SJCRH30 (cell line): ENCODE measurements around the gene ATP8A1. TPM values are rescaled to one million over a fixed set of nuclear protein-coding genes. Genes with fewer than 3 reads are reported as not detected.

Source experiments
- DNase-seq, 2 experiments: peaks; one replicate each; pipeline ENCODE4 v3.0.0-alpha.2; 2015 to 2020
- H3K27ac ChIP-seq: fragments of 250-450 bp; sonication (Bioruptor Pico); 2 replicates; pipeline ENCODE4 v1.5.1; 2020; ENCODE audit warnings: mild to moderate bottlenecking, moderate library complexity
- H3K27me3 ChIP-seq: fragments of 250-450 bp; sonication (Bioruptor Pico); 2 replicates; pipeline ENCODE4 v1.5.1; 2020; ENCODE audit warnings: mild to moderate bottlenecking, moderate library complexity
- H3K36me3 ChIP-seq: fragments of 250-450 bp; sonication (Bioruptor Pico); 2 replicates; pipeline ENCODE4 v1.5.1; 2020; ENCODE audit warnings: mild to moderate bottlenecking, moderate library complexity
- H3K4me1 ChIP-seq: fragments of 250-450 bp; sonication (Bioruptor Pico); 2 replicates; pipeline ENCODE4 v1.5.1; 2020; ENCODE audit warnings: mild to moderate bottlenecking, moderate library complexity
- H3K4me3 ChIP-seq: fragments of 250-450 bp; sonication (Bioruptor Pico); 2 replicates; pipeline ENCODE4 v1.5.1; 2020; ENCODE audit warnings: mild to moderate bottlenecking, moderate library complexity
- H3K9me3 ChIP-seq: fragments of 250-450 bp; sonication (Bioruptor Pico); replicated peaks from 2 replicates; pipeline ENCODE4 v1.5.1; 2020; ENCODE audit warnings: mild to moderate bottlenecking, moderate library complexity
- total RNA-seq: library from RNA; depleted of rRNA; stranded (reverse); fragments of >200 nt; shearing (Covaris generic); gene quantifications from 2 replicates; pipeline ENCODE4 v1.2.3, GENCODE V29; 2014

Gene ATP8A1
- total RNA-seq, 1 experiment from 2014 or later = 0.20 TPM

GRCh38 chr4:42579903-42580302 lies 77.0 kb downstream of the ATP8A1 start:
- no peak overlapping the region for H3K4me3 ChIP-seq
- H3K27me3 ChIP-seq = no peaks in the 10 kb centered on the region
- no peaks in the 10 kb centered on the region for H3K9me3 ChIP-seq
- no peaks in the 10 kb centered on the region for H3K36me3 ChIP-seq
- H3K27ac ChIP-seq = no peak overlapping the region
- DNase-seq = no peak
- H3K4me1 ChIP-seq = no peaks in the 10 kb centered on the region

DNA sequence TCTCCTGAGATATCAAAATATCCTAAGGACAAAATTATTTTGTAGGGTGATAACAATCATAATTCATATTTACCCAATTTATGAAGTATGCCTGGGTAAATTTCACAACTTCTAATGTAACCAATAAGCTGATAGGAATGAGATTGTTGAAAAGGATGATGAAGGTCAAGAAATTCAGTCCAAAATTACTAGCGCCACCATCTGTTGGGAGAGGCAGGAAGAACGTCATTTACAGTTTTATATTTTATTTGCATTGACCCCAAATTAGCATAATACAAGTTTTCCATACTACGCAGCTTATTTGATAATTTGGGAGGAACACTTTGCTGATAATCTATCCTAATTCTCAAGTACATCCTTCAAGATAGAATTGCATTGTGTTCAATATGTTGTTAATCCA lies 78.7 kb downstream of the ATP8A1 start:
- H3K27ac ChIP-seq = no peak overlapping the region
- H3K36me3 ChIP-seq = no peaks in the 10 kb centered on the region
- H3K4me3 ChIP-seq = no peak overlapping the region
- DNase-seq = no peak
- no peaks in the 10 kb centered on the region for H3K4me1 ChIP-seq
- no peaks in the 10 kb centered on the region for H3K9me3 ChIP-seq
- no peaks in the 10 kb centered on the region; the same call in 1 of the 2 replicates for H3K27me3 ChIP-seq

GRCh38 chr4:42574870-42575430 lies 82.0 kb downstream of the ATP8A1 start:
- Histone ChIP-seq H3K4me3 (no peak overlapping the region), H3K4me1 (no peaks in the 10 kb centered on the region), H3K27ac (no peak overlapping the region), H3K36me3 (no peaks in the 10 kb centered on the region), H3K27me3 (no peaks in the 10 kb centered on the region; the same call in 1 of the 2 replicates), H3K9me3 (no peaks in the 10 kb centered on the region)
- DNase-seq = no peak

DNA sequence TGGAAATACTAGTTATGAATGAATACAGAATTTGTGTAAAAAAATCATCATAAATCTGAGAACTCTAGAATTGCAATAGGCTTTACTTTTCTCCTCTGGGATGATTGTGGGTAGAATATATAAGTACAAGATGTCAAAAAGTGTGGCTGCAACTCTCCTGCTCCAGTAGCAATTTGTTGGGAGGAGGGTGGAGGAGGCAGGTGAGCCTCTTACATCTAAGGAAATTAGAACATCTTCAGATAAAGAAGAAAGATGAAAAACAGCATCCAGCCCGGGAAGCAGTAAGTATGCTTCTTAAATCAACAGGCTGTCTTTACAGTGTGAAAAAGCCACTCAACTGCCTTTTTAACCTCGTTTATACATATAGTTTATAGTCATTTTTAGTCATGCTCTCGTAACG lies 83.7 kb downstream of the ATP8A1 start:
- H3K27ac ChIP-seq = no peak overlapping the region
- no peaks in the 10 kb centered on the region for H3K4me1 ChIP-seq
- H3K9me3 ChIP-seq = no peaks in the 10 kb centered on the region
- H3K36me3 ChIP-seq = no peaks in the 10 kb centered on the region
- no peak for DNase-seq
- H3K27me3 ChIP-seq = no peaks in the 10 kb centered on the region; the same call in 1 of the 2 replicates
- H3K4me3 ChIP-seq = no peak overlapping the region

DNA sequence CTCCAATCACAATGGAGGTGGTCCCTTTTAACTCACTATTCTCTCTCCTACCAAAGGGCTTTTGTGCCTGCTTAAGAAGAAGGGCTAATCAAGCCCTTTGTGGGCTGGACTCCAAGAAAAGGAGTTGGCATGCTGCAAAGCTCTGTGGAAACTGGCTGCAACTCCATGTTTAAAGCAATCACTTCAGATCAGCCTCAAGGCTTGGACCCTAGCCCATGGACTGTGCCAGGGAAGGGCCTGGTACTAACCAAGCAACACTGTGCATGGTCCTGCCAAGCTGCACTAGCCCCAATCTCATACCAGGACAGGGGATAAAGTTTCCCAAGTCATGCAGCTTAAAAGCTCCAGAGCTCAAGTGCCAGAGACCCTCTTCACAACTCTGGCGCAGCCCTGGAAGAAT lies 86.7 kb downstream of the ATP8A1 start:
- no peaks in the 10 kb centered on the region for H3K9me3 ChIP-seq
- no peaks in the 10 kb centered on the region for H3K36me3 ChIP-seq
- no peaks in the 10 kb centered on the region; the same call in 1 of the 2 replicates for H3K27me3 ChIP-seq
- H3K27ac ChIP-seq = no peak overlapping the region
- H3K4me3 ChIP-seq = no peak overlapping the region
- H3K4me1 ChIP-seq = no peaks in the 10 kb centered on the region
- no peak for DNase-seq

DNA sequence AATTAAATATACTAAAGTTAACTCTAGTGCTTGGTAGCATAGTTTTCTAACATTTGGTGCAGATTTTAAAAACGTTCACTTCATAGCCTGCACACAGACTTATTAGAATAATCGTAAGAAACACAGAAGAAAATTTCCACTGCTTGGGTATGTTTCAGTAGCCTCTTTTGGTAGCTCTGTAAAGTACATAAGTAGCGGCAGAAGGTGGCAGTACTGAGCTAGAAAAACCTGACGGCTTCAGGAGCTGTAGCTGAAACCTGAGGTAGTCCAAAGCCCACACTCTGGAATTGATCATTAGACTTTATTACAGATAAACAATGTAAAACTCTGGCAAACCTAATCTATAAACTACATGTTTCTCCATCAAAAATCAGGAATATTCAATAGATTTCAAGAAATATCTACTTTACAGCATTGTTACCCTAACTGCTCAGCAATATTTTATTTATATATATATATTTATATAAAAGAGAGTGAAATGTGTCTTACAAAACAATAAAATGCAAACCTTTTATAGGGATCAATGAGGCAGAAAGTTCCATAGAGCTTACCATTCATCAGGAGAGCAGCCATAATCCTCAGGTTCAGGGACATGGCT lies 88.2 kb downstream of the ATP8A1 start:
- H3K9me3 ChIP-seq = no peaks in the 10 kb centered on the region
- no peaks in the 10 kb centered on the region for H3K36me3 ChIP-seq
- no peaks in the 10 kb centered on the region for H3K4me1 ChIP-seq
- H3K27ac ChIP-seq = no peak overlapping the region
- peak; percentile 54 to 78 for DNase-seq
- H3K27me3 ChIP-seq = no peaks in the 10 kb centered on the region; the same call in 1 of the 2 replicates
- H3K4me3 ChIP-seq = no peak overlapping the region

- Histone ChIP-seq H3K4me3 (no peak overlapping the region), H3K9me3 (no peaks in the 10 kb centered on the region), H3K27me3 (no peaks in the 10 kb centered on the region), H3K36me3 (no peaks in the 10 kb centered on the region), H3K4me1 (no peaks in the 10 kb centered on the region), H3K27ac (no peak overlapping the region)
- no peak for DNase-seq
Measured at GRCh38 chr4:42566835-42567234, 90.1 kb downstream of the ATP8A1 start.

DNA sequence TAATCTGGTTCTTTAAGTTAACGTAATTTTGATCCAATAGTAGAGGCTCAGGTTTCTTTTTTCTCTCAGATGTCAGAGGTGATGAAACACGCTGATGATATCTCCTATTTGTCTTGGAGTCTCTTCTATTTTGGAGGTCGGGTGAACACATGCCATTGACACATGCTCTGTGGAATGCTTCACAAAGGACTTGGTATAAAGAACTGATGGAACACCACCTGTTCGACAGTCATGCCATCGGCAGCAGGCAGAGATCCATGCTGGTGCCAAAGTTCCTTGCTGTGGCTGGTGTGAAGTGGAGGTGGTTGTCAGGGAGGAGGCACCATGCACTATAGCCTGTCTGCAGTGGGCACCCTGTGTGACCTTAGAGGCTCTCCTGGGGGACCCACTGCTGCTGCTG lies 94.9 kb downstream of the ATP8A1 start:
- H3K9me3 ChIP-seq = no peaks in the 10 kb centered on the region
- H3K4me1 ChIP-seq = no peaks in the 10 kb centered on the region
- no peaks in the 10 kb centered on the region for H3K36me3 ChIP-seq
- no peak for DNase-seq
- no peaks in the 10 kb centered on the region for H3K27me3 ChIP-seq
- H3K4me3 ChIP-seq = no peak overlapping the region
- no peak overlapping the region for H3K27ac ChIP-seq

DNA sequence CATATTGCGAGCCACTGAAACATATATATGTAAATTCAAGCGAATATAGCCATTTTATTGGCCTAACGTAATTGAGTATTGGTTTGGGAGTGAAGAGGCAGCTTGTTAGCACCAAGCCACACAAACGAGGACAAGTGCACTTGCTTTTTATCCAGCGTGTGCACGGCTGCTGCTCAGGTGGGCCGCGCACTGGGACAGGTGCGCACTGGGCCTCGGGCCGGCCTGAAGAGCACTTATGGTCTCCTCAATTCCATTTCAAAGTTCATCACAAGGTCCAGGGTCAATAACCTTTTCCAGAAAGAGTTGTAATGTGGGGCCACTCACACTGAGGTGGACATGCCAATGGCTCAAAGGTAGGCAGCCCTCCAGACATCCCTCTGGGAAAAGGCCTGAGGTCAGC lies 95.9 kb downstream of the ATP8A1 start:
- H3K27me3 ChIP-seq = no peaks in the 10 kb centered on the region
- no peak overlapping the region for H3K27ac ChIP-seq
- no peak for DNase-seq
- H3K36me3 ChIP-seq = no peaks in the 10 kb centered on the region
- no peaks in the 10 kb centered on the region for H3K9me3 ChIP-seq
- no peak overlapping the region for H3K4me3 ChIP-seq
- no peaks in the 10 kb centered on the region for H3K4me1 ChIP-seq

- no peak overlapping the region for H3K4me3 ChIP-seq
- H3K27ac ChIP-seq = no peak overlapping the region
- H3K36me3 ChIP-seq = no peaks in the 10 kb centered on the region
- H3K9me3 ChIP-seq = no peaks in the 10 kb centered on the region
- no peaks in the 10 kb centered on the region for H3K27me3 ChIP-seq
- no peak for DNase-seq
- H3K4me1 ChIP-seq = no peaks in the 10 kb centered on the region
Measured at GRCh38 chr4:42560467-42560861, 96.4 kb downstream of the ATP8A1 start.

- H3K4me3 ChIP-seq = no peak overlapping the region
- H3K4me1 ChIP-seq = no peaks in the 10 kb centered on the region
- DNase-seq = no peak
- no peak overlapping the region for H3K27ac ChIP-seq
- no peaks in the 10 kb centered on the region for H3K9me3 ChIP-seq
- H3K36me3 ChIP-seq = no peaks in the 10 kb centered on the region
- H3K27me3 ChIP-seq = no peaks in the 10 kb centered on the region
Measured at GRCh38 chr4:42558156-42558555, 98.7 kb downstream of the ATP8A1 start.

DNA sequence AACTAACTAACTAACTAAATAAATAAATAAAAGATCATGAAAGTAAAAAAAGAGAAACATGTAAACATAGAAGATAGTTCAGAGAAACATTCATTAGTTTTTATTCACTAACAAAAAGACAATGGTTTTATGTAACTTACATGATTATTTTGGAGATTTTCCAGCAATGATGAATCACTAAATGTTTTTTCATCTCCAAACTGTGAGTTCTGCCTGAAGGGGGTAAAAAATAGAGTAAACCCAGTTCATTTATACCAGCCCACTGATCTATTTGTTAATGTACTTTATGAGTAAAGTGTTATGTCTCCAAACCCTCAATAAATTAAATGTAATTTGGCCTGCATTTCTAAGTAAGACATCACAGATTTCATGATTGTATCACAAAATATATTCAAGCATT lies 101.1 kb downstream of the ATP8A1 start:
- no peak overlapping the region for H3K4me3 ChIP-seq
- no peak for DNase-seq
- no peaks in the 10 kb centered on the region for H3K9me3 ChIP-seq
- no peak overlapping the region for H3K27ac ChIP-seq
- H3K36me3 ChIP-seq = no peaks in the 10 kb centered on the region
- peaks cover 14% of the 10 kb centered on the region for H3K27me3 ChIP-seq
- H3K4me1 ChIP-seq = no peaks in the 10 kb centered on the region

DNA sequence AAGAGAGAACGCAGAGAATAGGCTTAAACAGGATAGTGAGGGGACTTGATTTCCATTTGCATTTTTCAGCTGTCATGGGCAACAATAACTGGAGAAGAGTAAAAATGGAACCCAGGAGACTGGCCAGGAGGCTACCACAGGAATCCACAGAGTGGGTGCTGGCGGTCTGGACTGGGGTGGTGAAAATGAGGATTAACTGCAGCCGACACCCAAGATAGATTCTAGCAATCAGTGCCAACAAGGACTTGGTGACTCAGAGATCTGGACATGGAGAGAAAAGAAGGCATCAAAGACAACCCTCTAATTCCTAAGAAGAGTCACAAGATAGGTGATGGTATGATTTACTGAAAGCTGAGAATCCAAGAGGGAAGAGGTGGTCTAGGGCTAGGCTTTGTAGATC lies 102.8 kb downstream of the ATP8A1 start:
- DNase-seq = no peak

GRCh38 chr4:42549896-42550295 lies 107.0 kb downstream of the ATP8A1 start:
- H3K4me3 ChIP-seq = no peak overlapping the region
- no peaks in the 10 kb centered on the region for H3K36me3 ChIP-seq
- no peaks in the 10 kb centered on the region for H3K4me1 ChIP-seq
- H3K27me3 ChIP-seq = peaks cover 23% of the 10 kb centered on the region
- no peak overlapping the region for H3K27ac ChIP-seq
- no peak for DNase-seq
- H3K9me3 ChIP-seq = no peaks in the 10 kb centered on the region

More for the DNA sequence above, 102.8 kb downstream of the ATP8A1 start:
- no peak overlapping the region for H3K27ac ChIP-seq
- H3K27me3 ChIP-seq = peaks cover 14% of the 10 kb centered on the region
- no peaks in the 10 kb centered on the region for H3K9me3 ChIP-seq
- H3K4me3 ChIP-seq = no peak overlapping the region
- no peaks in the 10 kb centered on the region for H3K4me1 ChIP-seq
- no peaks in the 10 kb centered on the region for H3K36me3 ChIP-seq

- H3K27me3 ChIP-seq = peaks cover 21% of the 10 kb centered on the region
- H3K4me3 ChIP-seq = no peak overlapping the region
- no peak for DNase-seq
- H3K4me1 ChIP-seq = no peaks in the 10 kb centered on the region
- H3K36me3 ChIP-seq = no peaks in the 10 kb centered on the region
- no peaks in the 10 kb centered on the region for H3K9me3 ChIP-seq
- H3K27ac ChIP-seq = no peak overlapping the region
Measured at GRCh38 chr4:42547805-42548204, 109.1 kb downstream of the ATP8A1 start.

GRCh38 chr4:42543762-42544161 lies 113.1 kb downstream of the ATP8A1 start:
- no peaks in the 10 kb centered on the region for H3K4me1 ChIP-seq
- H3K36me3 ChIP-seq = no peaks in the 10 kb centered on the region
- H3K4me3 ChIP-seq = no peak overlapping the region
- no peaks in the 10 kb centered on the region for H3K9me3 ChIP-seq
- peaks cover 9% of the 10 kb centered on the region for H3K27me3 ChIP-seq
- H3K27ac ChIP-seq = no peak overlapping the region
- DNase-seq = no peak
